HEK293T (cell line): ENCODE data around the gene PUS7.

ENCODE experiments used
- CTCF ChIA-PET: fragments of 350-600 bp; formaldehyde crosslinking; extraction: SDS; loops from one replicate; lab custom pipeline; 2021; ENCODE audit warnings: antibody characterized with exemption, inconsistent platforms; lab: Yijun Ruan, JAX
- POLR2A ChIA-PET: fragments of 350-600 bp; formaldehyde crosslinking; extraction: SDS; loops from one replicate; lab custom pipeline; 2020; ENCODE audit warnings: antibody characterized with exemption, inconsistent platforms; lab: Yijun Ruan, JAX
- DNase-seq: peaks from one replicate; pipeline ENCODE4 v3.0.0; 2012; ENCODE audit warnings: mixed read lengths; ENCODE audit errors: extremely low spot score
- ARNT ChIP-seq: fragments of 450-650 bp; IDR thresholded peaks from 2 replicates; pipeline ENCODE4 v1.6.1; 2017; ENCODE audit warnings: mild to moderate bottlenecking
- BHLHE40 ChIP-seq: fragments of 450-650 bp; IDR thresholded peaks from 2 replicates; pipeline ENCODE4 v1.6.1; 2016; ENCODE audit warnings: mild to moderate bottlenecking, moderate library complexity, borderline replicate concordance
- CTBP1 ChIP-seq: fragments of 450-650 bp; IDR thresholded peaks from 2 replicates; pipeline ENCODE4 v1.6.1; 2016; ENCODE audit warnings: borderline replicate concordance
- ELF4 ChIP-seq: fragments of 450-650 bp; IDR thresholded peaks from 2 replicates; pipeline ENCODE4 v1.6.1; 2017; ENCODE audit warnings: antibody characterized with exemption
- FOXA1 ChIP-seq: fragments of 450-650 bp; IDR thresholded peaks from 2 replicates; pipeline ENCODE4 v1.6.1; 2016; ENCODE audit warnings: mild to moderate bottlenecking
- FOXK2 ChIP-seq: fragments of 450-650 bp; IDR thresholded peaks from 2 replicates; pipeline ENCODE4 v1.6.1; 2016; ENCODE audit warnings: mild to moderate bottlenecking
- FOXM1 ChIP-seq: fragments of 450-650 bp; IDR thresholded peaks from 2 replicates; pipeline ENCODE4 v1.6.1; 2017; ENCODE audit warnings: mild to moderate bottlenecking, borderline replicate concordance
- HDGF ChIP-seq: fragments of 450-650 bp; IDR thresholded peaks from 2 replicates; pipeline ENCODE4 v1.6.1; 2017; ENCODE audit warnings: antibody characterized with exemption, borderline replicate concordance
- L3MBTL2 ChIP-seq: fragments of 450-650 bp; conservative IDR thresholded peaks from 2 replicates; pipeline ENCODE4 v1.6.1; 2016; ENCODE audit warnings: mild to moderate bottlenecking
- LEF1 ChIP-seq: fragments of 450-650 bp; IDR thresholded peaks from 2 replicates; pipeline ENCODE4 v1.6.1; 2017; ENCODE audit warnings: mild to moderate bottlenecking, borderline replicate concordance
- NFRKB ChIP-seq: fragments of 450-650 bp; IDR thresholded peaks from 2 replicates; pipeline ENCODE4 v1.6.1; 2016; ENCODE audit warnings: mild to moderate bottlenecking, moderate library complexity
- SP1 ChIP-seq: fragments of 450-650 bp; IDR thresholded peaks from 2 replicates; pipeline ENCODE4 v1.6.1; 2017
- SUZ12 ChIP-seq: fragments of 450-650 bp; IDR thresholded peaks from 2 replicates; pipeline ENCODE4 v1.6.1; 2016; ENCODE audit warnings: mild to moderate bottlenecking
- TARDBP ChIP-seq: fragments of 450-650 bp; IDR thresholded peaks from 2 replicates; pipeline ENCODE4 v1.6.1; 2016
- ZNF384 ChIP-seq: fragments of 450-650 bp; IDR thresholded peaks from 2 replicates; pipeline ENCODE4 v1.6.1; 2016
- TF ChIP-seq, protein P1 (sequence below): fragments of 450-650 bp; IDR thresholded peaks from 2 replicates; pipeline ENCODE4 v1.6.1; 2016

PUS7 gene

GRCh38 chr7:105480931-105481330, 41.1 kb downstream of the PUS7 start:
- TF ChIP-seq HDGF (no peak), LEF1 (no peak), SP1 (no peak), CTBP1 (no peak), ZNF384 (no peak), FOXK2 (no peak), ARNT (no peak), BHLHE40 (no peak), L3MBTL2 (no peak), FOXM1 (no peak), TARDBP (no peak)
- TF ChIP-seq, protein P1, sequence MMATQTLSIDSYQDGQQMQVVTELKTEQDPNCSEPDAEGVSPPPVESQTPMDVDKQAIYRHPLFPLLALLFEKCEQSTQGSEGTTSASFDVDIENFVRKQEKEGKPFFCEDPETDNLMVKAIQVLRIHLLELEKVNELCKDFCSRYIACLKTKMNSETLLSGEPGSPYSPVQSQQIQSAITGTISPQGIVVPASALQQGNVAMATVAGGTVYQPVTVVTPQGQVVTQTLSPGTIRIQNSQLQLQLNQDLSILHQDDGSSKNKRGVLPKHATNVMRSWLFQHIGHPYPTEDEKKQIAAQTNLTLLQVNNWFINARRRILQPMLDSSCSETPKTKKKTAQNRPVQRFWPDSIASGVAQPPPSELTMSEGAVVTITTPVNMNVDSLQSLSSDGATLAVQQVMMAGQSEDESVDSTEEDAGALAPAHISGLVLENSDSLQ = no peak
- POLR2A ChIA-PET = no interaction called here
- CTCF ChIA-PET = interaction anchor here (0.6 kb wide), 2 partner anchors 81 to 124 kb away, joined by 3 to 6 read pairs; no protein-coding TSS in a partner anchor
- no peak for DNase-seq

GRCh38 chr7:105478606-105479005, 43.5 kb downstream of the PUS7 start:
- no peak for DNase-seq
- no peak for TF ChIP-seq ELF4
- no peak for TF ChIP-seq SUZ12
- TF ChIP-seq ZNF384 = no peak
- TF ChIP-seq BHLHE40 = no peak
- TF ChIP-seq, protein P1 = no peak
- no peak for TF ChIP-seq TARDBP
- no peak for TF ChIP-seq L3MBTL2
- no peak for TF ChIP-seq HDGF
- TF ChIP-seq SP1 = no peak
- no peak for TF ChIP-seq CTBP1
- no peak for TF ChIP-seq FOXA1
- no peak for TF ChIP-seq ARNT
- no peak for TF ChIP-seq FOXM1
- no peak for TF ChIP-seq FOXK2
- TF ChIP-seq NFRKB = no peak
- TF ChIP-seq LEF1 = no peak
- POLR2A ChIA-PET = no interaction called here
- CTCF ChIA-PET = no interaction called here

DNA sequence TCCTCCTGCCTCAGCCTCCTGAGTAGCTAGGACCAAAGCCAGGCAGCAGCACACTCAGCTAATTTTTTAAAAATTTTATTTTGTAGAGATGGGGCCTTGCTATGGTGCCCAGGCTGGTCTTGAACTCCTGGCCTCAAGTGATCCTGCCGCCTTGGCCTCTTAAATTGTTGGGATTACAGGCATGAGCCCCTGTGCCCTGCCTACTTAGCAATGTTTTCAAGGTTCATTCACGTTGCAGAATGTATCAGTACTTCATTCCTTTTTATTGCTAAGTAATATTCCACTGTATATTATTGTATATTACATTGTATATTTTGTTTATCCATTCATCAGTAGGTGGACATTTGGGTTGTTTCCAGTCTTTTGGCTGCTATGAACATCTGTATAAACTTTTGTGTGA, 44.2 kb downstream of the PUS7 start:
- no peak for DNase-seq
- TF ChIP-seq CTBP1 (no peak), FOXK2 (no peak), L3MBTL2 (no peak), ARNT (no peak), FOXA1 (no peak), TARDBP (no peak)
- TF ChIP-seq, protein P1 = no peak

GRCh38 chr7:105474045-105474444, 48.0 kb downstream of the PUS7 start:
- no peak for TF ChIP-seq ARNT
- no peak for TF ChIP-seq LEF1
- no peak for TF ChIP-seq FOXA1
- TF ChIP-seq, protein P1 = no peak
- TF ChIP-seq FOXK2 = no peak
- TF ChIP-seq NFRKB = no peak
- TF ChIP-seq CTBP1 = no peak
- no peak for TF ChIP-seq SP1
- TF ChIP-seq SUZ12 = no peak
- no peak for TF ChIP-seq FOXM1
- TF ChIP-seq HDGF = no peak
- TF ChIP-seq ELF4 = no peak
- no peak for TF ChIP-seq L3MBTL2
- TF ChIP-seq ZNF384 = no peak
- no peak for TF ChIP-seq BHLHE40
- no peak for TF ChIP-seq TARDBP
- ChIA-PET POLR2A (no interaction called here), CTCF (no interaction called here)
- no peak for DNase-seq

More for the DNA sequence above, 44.2 kb downstream of the PUS7 start:
- CTCF ChIA-PET = interaction anchor here (0.6 kb wide), 1 partner anchor 30 kb away, joined by 3 read pairs; no protein-coding TSS in a partner anchor
- POLR2A ChIA-PET = no interaction called here

- ChIA-PET POLR2A (no interaction called here), CTCF (interaction anchor here (0.7 kb wide), 1 partner anchor 121 kb away, joined by 4 read pairs; no protein-coding TSS in a partner anchor)
Observed at GRCh38 chr7:105473163-105473562, 48.9 kb downstream of the PUS7 start.

GRCh38 chr7:105470846-105471245, 51.2 kb downstream of the PUS7 start:
- POLR2A ChIA-PET = no interaction called here
- no peak for DNase-seq
- CTCF ChIA-PET = no interaction called here
- TF ChIP-seq, protein P1 = no peak
- TF ChIP-seq ELF4 = no peak
- no peak for TF ChIP-seq SP1
- TF ChIP-seq L3MBTL2 = no peak
- TF ChIP-seq ARNT = no peak
- no peak for TF ChIP-seq TARDBP
- TF ChIP-seq FOXK2 = no peak
- no peak for TF ChIP-seq FOXM1
- TF ChIP-seq HDGF = no peak
- no peak for TF ChIP-seq ZNF384
- TF ChIP-seq LEF1 = no peak
- no peak for TF ChIP-seq SUZ12

More at GRCh38 chr7:105473163-105473562, 48.9 kb downstream of the PUS7 start:
- no peak for DNase-seq
- no peak for TF ChIP-seq BHLHE40
